GM18858 (cell line): Measurements from ENCODE around the gene FOLR3.
"Not testable (repeated sequence)": the region's sequence is repeated elsewhere in the genome, so short reads cannot be mapped to it uniquely, and the experiment has no call there.

ENCODE experiments used
- ATAC-seq: cut with Tn5 transposase; IDR thresholded peaks from one replicate; pipeline ENCODE4 v1.9.1; 2021; ENCODE audit not compliant: unreplicated experiment

FOLR3 gene

GRCh38 chr11:72123117-72123653 lies 12.3 kb upstream of the FOLR3 start:
- no peak for ATAC-seq

GRCh38 chr11:72124046-72124445 lies 11.5 kb upstream of the FOLR3 start:
- no peak for ATAC-seq

DNA sequence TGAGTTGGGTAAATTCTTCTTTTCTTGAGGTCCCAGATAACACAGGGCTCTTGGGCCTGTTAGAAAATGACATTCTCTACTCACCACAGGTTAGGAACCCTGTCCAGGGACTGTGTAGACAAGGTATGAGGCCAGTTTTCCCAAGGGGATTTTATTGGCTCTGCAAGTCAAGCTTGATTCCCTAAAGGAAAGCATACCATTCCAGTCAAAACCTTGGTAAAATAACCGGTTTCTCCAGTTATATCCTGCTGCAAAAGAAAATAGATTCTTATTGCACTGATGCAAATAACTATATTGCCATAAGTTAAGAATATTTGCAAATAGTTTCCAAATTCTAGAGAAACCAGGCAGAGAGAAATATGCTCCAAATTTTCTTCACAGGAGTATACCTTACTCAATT lies 9.6 kb upstream of the FOLR3 start:
- no peak for ATAC-seq

- ATAC-seq: no peak
These were observed 7.6 kb upstream of the FOLR3 start for GRCh38 chr11:72127923-72128322.

- no peak for ATAC-seq
These were observed 6.1 kb upstream of the FOLR3 start for GRCh38 chr11:72129381-72129780.

GRCh38 chr11:72132646-72133045 lies 2.9 kb upstream of the FOLR3 start:
- ATAC-seq: no peak

DNA sequence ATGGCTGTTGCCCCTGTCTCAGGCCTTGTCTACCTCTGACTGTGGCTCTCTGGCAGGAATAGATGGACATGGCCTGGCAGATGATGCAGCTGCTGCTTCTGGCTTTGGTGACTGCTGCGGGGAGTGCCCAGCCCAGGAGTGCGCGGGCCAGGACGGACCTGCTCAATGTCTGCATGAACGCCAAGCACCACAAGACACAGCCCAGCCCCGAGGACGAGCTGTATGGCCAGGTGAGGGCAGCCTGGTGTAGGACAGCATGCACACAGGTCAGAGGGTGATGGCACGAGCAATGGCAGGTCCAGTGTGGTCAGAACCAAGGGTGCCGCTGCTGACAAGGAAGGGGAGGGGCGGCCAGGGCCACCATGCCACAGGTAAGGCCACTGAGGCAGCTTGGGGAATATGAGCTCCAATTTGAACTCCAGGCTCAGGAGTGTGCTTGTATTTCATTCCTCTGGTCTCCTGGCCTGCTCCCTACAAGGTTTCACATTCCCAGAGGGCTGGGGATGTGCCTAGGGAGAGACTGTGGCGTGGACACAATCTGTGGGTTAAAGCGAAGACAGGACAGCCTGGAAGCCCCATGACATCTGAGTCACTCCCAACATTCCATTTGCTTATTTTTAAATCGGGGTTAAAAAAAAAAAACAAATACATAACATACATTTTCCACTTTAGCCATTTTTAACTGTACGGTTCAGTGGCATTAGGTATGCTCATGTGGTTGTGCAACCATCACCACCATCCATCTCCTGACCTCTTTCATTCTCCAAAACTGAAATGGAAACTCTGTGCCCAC lies 562 bp downstream of the FOLR3 start:
- no peak for ATAC-seq

DNA sequence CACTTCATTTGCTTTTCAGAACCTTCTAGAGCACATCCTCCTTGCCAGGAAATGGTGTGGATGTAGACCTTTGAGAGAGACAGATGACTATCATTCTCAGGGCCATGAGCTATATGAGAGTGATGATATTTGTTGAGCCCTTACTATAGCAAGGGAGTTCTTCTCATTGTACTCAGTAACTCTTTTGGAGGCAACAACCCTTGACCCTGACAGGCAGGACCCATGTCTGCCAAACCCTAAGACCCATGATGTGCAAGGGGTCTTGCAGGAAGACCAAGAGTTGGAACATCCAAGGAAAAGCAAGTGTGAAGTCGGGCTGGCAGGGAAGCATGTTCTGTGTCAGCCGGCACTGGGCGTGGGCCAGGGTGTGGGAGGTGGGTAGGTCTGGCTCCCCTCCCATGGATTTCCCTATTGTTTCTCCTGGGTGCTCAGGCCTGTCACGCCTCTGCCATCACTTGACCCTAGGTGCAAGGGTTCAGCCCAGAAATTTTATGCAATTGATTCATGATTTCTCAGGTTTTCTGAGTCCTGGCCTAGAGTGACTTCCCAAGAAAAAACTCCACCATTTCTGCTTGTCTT lies 1.2 kb downstream of the FOLR3 start:
- no peak for ATAC-seq

DNA sequence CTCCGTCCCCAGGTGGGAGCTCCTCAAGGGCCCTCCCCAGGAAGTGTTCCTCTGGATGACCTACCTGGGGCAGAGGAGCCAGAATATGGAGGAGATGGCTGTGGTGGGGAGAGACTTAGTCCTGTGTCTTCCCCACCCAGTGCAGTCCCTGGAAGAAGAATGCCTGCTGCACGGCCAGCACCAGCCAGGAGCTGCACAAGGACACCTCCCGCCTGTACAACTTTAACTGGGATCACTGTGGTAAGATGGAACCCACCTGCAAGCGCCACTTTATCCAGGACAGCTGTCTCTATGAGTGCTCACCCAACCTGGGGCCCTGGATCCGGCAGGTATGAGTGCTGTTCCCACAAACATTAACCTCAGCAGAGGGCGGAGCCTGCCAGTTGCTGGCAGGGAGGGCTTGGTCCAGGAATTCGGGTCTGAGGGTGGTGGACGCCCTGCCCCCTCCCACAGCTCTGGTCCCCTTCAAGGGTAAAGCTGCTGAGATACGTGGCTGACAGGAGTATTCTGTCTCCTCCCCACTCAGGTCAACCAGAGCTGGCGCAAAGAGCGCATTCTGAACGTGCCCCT lies 3.4 kb downstream of the FOLR3 start:
- no peak for ATAC-seq

DNA sequence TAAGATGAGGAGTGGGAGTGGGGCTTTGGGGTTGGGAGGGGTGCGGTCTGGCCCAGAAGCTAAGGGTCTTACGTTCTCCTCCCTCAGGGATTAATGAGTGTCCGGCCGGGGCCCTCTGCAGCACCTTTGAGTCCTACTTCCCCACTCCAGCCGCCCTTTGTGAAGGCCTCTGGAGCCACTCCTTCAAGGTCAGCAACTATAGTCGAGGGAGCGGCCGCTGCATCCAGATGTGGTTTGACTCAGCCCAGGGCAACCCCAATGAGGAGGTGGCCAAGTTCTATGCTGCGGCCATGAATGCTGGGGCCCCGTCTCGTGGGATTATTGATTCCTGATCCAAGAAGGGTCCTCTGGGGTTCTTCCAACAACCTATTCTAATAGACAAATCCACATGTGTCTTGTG lies 4.0 kb downstream of the FOLR3 start:
- ATAC-seq: no peak

DNA sequence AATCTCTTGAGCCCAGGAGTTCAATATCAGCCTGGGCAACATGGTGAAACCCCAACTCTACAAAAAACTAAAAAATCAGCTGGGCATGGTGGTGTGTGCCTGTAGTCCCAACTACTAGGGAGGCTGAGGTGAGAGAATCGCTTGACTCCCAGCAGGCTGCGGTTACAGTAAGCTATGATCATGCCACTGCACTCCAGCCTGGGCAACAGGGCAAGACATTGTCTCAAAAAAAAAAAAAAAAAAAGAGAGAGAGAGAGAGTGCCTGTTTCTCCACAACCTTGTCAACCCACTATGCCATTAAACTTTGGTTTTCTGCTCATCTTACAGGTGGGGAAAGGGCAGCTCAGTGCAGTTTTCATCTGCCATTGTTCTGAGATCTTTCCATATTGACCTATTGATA lies 5.1 kb downstream of the FOLR3 start:
- ATAC-seq: no peak

GRCh38 chr11:72141066-72141465 lies 5.5 kb downstream of the FOLR3 start:
- no peak for ATAC-seq

DNA sequence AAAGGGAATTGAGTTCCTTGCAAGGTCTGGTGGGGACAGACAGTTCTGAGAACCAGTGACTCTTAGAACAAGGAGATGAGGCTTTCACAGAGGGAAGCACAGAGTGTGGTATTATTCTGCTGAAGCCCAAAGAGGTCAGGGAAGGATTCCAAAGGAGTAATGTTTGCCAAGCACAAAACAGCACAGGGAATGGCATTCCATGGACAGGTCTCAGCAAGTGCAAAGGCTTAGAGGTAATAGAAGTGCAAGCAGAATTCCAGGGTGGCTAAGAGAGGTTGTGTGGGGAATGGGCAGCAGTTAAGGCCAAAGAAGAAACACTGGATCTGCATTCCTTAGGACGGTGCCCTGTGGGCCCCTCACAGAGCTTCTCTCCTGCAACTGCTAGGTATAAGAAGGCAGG lies 6.6 kb downstream of the FOLR3 start:
- not testable (repeated sequence) for ATAC-seq

DNA sequence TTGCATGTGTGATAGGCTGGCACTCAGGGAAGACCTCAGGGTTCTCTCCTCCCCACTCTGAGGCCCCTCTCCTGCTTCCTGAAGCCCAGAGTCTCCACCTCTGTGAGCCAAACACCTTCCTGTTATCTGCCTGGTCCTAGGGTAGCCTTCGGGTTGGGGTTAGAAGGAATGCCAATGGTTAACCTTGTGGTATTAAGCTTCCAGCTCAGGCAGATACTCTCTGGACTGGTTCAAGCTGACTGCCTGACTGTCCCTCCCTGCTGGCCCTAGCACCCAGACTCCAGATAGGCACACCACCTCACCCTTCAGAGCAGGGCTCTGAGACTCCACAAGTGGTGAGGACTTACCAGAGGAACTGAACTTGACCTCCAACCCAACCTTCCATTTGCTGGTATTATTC lies 7.0 kb downstream of the FOLR3 start:
- ATAC-seq: not testable (repeated sequence)

DNA sequence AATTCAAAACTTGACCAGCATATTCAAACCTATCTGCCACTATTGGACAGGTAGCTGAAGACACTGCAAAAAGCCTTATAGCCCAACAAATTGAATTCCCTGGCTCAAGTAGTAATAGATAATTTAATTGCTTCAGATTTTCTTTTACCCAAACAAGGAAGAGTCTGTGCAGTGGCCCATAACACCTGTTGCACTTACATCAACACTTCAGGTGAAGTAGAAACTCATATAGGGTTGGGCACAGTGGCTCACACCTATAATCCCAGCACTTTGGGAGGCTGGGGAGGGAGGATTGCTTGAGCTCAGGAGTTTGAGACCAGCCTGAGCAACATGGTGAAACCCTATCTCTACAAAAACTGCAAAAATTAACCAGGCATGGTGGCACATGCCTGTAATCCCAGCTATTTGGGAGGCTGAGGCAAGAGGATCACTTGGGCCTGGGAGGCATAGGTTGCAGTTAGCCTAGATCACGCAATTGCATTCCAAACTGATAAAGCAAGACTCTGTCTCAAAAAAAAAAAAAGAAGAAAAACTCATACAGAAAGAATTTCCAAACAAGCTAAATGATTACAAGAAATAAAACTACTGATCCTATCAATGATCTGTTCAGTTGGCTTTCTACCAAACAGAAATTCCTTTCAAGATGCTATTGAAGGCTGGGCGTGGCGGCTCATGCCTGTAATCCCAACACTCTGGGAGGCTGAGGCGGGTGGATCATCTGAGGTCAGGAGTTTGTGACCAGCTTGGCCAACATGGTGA lies 9.5 kb downstream of the FOLR3 start:
- ATAC-seq: no peak

GRCh38 chr11:72146625-72147024 lies 11.1 kb downstream of the FOLR3 start:
- no peak for ATAC-seq

DNA sequence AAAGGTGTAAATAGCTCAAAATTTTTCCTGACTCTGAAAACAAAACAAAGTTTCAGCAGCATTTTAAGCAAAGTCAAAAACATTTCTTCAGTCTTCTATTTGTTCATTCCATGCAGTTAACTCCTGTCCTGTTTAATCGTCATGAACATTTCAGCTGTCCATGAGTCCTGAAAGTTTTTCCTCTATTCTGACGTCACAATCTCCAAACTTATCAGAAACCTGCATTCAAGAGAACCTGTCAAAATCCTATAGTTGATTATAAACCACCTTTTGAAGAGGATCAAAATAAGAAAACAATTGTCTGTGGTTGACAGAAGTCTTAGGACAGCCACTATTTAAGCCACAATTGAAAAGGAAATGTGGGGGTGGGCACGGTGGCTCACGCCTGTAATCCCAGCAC lies 15.4 kb downstream of the FOLR3 start:
- ATAC-seq: no peak

DNA sequence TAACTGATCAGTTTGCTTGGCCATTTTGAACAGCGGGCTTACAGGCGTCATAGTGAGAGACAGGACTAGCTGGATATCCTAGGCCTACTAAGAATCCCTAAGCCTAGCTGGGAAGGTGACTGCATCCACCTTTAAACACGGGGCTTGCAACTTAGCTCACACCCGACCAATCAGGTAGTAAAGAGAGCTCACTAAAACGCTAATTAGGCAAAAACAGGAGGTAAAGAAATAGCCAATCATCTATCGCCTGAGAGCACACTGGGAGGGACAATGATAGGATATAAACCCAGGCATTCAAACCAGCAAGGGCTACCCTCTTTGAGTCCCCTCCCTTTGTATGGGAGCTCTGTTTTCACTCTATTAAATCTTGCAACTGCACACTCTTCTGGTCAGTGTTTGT lies 18.3 kb downstream of the FOLR3 start:
- not testable (repeated sequence) for ATAC-seq

GRCh38 chr11:72154816-72155215 lies 19.3 kb downstream of the FOLR3 start:
- ATAC-seq: no peak

DNA sequence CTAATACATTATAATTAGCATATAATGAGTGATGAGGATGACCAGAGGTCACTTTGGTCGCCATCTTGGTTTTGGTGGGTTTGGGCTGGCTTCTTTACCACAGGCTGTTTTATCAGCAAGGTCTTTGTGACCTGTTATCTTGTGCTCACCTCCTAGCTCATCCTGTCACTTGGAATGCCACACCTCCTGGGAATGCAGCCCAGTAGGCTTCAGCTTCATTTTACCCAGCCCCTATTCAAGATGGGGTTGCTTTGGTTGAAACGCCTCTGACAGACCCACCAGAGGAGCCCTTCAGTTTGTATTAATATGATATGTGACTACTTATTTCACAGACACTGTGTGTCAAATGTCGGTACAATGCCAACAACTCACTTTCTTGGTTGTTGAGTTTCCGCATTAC lies 20.2 kb downstream of the FOLR3 start:
- ATAC-seq: no peak

GRCh38 chr11:72157131-72157530 lies 21.6 kb downstream of the FOLR3 start:
- no peak for ATAC-seq

- no peak for ATAC-seq
These were observed 24.8 kb downstream of the FOLR3 start for GRCh38 chr11:72160319-72160718.
